Loucy (cell line): ENCODE results near the gene TMEM108.

ENCODE experiments used
- H2AFZ ChIP-seq: fragments of 200-600 bp; sonication (generic); 2 replicates; pipeline ENCODE4 v1.6.0; 2016; ENCODE audit warnings: antibody characterized with exemption, mild to moderate bottlenecking, low read length, moderate library complexity
- H3F3A ChIP-seq: fragments of 200-600 bp; 2 replicates; pipeline ENCODE4 v1.6.0; 2016; ENCODE audit warnings: antibody characterized with exemption, low read depth, mild to moderate bottlenecking
- H3K27me3 ChIP-seq: fragments of 200-600 bp; sonication (generic); 2 replicates; pipeline ENCODE4 v1.6.1; 2014; ENCODE audit warnings: low read length, mild to moderate bottlenecking; ENCODE audit not compliant: insufficient read depth, poor library complexity, severe bottlenecking
- H3K36me3 ChIP-seq: fragments of 200-600 bp; sonication (generic); 2 replicates; pipeline ENCODE4 v1.6.1; 2016; ENCODE audit warnings: low read length; ENCODE audit not compliant: insufficient read depth
- H3K4me1 ChIP-seq: fragments of 200-600 bp; sonication (generic); 2 replicates; pipeline ENCODE4 v1.5.1; 2014; ENCODE audit warnings: low read length, mild to moderate bottlenecking; ENCODE audit not compliant: insufficient read depth, poor library complexity, severe bottlenecking
- H3K4me2 ChIP-seq: fragments of 200-600 bp; sonication (generic); 2 replicates; pipeline ENCODE4 v1.6.0; 2014; ENCODE audit warnings: antibody characterized with exemption, low read length, low read depth, mild to moderate bottlenecking; ENCODE audit not compliant: poor library complexity, severe bottlenecking
- H3K4me3 ChIP-seq: fragments of 200-600 bp; sonication (generic); 2 replicates; pipeline ENCODE4 v1.5.1; 2014; ENCODE audit warnings: low read length, mild to moderate bottlenecking, mixed read lengths; ENCODE audit not compliant: poor library complexity, severe bottlenecking
- H3K79me2 ChIP-seq: fragments of 200-600 bp; sonication (generic); 2 replicates; pipeline ENCODE4 v1.6.1; 2014; ENCODE audit warnings: low read length; ENCODE audit not compliant: insufficient read depth
- H3K9ac ChIP-seq: fragments of 200-600 bp; sonication (generic); 2 replicates; pipeline ENCODE4 v1.6.0; 2014; ENCODE audit warnings: mild to moderate bottlenecking, low read depth, low read length, moderate library complexity; ENCODE audit not compliant: poor library complexity, severe bottlenecking
- H3K9me2 ChIP-seq: fragments of 200-600 bp; sonication (generic); replicated peaks from 2 replicates; pipeline ENCODE4 v1.6.1; 2016; ENCODE audit warnings: low read depth, low read length, mixed read lengths
- H3K9me3 ChIP-seq: fragments of 200-600 bp; sonication (generic); 2 replicates; pipeline ENCODE4 v1.6.1; 2014; ENCODE audit warnings: mild to moderate bottlenecking, antibody characterized with exemption, low read length, low read depth; ENCODE audit not compliant: insufficient read depth
- H4K20me1 ChIP-seq: fragments of 200-600 bp; sonication (generic); 2 replicates; pipeline ENCODE4 v1.6.0; 2014; ENCODE audit warnings: antibody characterized with exemption, low read length, mild to moderate bottlenecking; ENCODE audit not compliant: insufficient read depth, poor library complexity, severe bottlenecking
- EZH2phosphoT487 ChIP-seq: fragments of 200-600 bp; IDR thresholded peaks from 2 replicates; pipeline ENCODE4 v1.6.1; 2018; ENCODE audit warnings: antibody characterized with exemption, mild to moderate bottlenecking, moderate library complexity, borderline replicate concordance
- TF ChIP-seq, protein P1 (sequence below): fragments of 200-600 bp; sonication (generic); conservative IDR thresholded peaks from 2 replicates; pipeline ENCODE4 v1.5.1; 2014; ENCODE audit warnings: mild to moderate bottlenecking, antibody characterized with exemption, low read length

TMEM108 gene

DNA sequence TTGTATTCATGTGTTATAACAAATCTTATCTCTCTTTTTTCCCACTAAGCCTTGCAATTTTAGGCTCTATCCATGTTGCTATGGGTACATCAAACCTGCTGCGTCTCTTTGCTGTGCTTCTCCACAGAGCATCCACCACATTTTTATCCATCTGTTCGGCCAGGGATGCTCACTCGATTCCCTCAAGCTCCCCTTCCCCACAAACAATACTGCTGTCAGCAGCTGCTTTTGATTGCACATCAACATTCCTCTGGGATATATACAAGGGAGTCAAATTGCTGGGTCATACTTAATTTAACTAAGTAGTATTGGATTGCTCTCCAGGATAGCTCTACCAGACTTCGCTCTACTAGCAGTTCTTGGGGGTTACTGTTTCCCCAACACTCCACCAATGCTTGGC, 36.8 kb downstream of the TMEM108 start:
- Histone ChIP-seq H3K9ac (no peak overlapping the region), H3K4me3 (no peak overlapping the region), H3K4me1 (no peaks in the 10 kb centered on the region), H3K27me3 (no peaks in the 10 kb centered on the region), H3K4me2 (no peak overlapping the region), H3K9me3 (no peaks in the 10 kb centered on the region), H4K20me1 (no peaks in the 10 kb centered on the region), H3K79me2 (no peaks in the 10 kb centered on the region), H3K9me2 (no peaks in the 10 kb centered on the region), H3F3A (no peaks in the 10 kb centered on the region), H2AFZ (no peak overlapping the region), H3K36me3 (no peaks in the 10 kb centered on the region)
- TF ChIP-seq EZH2phosphoT487, result no peak
- TF ChIP-seq, protein P1, sequence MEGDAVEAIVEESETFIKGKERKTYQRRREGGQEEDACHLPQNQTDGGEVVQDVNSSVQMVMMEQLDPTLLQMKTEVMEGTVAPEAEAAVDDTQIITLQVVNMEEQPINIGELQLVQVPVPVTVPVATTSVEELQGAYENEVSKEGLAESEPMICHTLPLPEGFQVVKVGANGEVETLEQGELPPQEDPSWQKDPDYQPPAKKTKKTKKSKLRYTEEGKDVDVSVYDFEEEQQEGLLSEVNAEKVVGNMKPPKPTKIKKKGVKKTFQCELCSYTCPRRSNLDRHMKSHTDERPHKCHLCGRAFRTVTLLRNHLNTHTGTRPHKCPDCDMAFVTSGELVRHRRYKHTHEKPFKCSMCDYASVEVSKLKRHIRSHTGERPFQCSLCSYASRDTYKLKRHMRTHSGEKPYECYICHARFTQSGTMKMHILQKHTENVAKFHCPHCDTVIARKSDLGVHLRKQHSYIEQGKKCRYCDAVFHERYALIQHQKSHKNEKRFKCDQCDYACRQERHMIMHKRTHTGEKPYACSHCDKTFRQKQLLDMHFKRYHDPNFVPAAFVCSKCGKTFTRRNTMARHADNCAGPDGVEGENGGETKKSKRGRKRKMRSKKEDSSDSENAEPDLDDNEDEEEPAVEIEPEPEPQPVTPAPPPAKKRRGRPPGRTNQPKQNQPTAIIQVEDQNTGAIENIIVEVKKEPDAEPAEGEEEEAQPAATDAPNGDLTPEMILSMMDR, result no peak

DNA sequence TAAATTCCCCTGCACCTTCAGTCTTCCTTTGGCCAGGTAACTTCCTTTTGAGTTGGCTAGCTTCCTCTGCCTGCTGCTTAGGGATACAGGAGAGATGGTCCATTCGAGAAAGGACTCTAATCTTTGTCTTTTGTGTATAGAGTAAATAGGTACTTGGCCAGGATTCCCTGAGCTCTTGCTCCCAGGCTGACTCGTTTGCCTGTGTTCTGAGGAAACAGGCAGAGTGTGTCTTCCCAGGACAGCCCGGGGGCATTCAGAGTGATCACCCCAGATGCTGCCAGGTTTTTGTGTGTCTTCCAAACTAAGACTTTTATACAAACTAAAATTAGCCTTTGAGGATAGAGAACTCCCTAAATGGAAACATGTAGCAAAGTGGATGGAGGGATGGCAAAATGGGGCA, 39.5 kb downstream of the TMEM108 start:
- no peaks in the 10 kb centered on the region for H3K9me3 ChIP-seq
- H3K9ac ChIP-seq, result no peak overlapping the region
- TF ChIP-seq, protein P1, result no peak
- TF ChIP-seq EZH2phosphoT487, result no peak
- H3K9me2 ChIP-seq, result no peaks in the 10 kb centered on the region
- H3K4me3 ChIP-seq, result no peak overlapping the region
- no peak overlapping the region for H3K4me2 ChIP-seq
- no peaks in the 10 kb centered on the region for H3K4me1 ChIP-seq
- no peaks in the 10 kb centered on the region for H3K36me3 ChIP-seq
- H3F3A ChIP-seq, result no peaks in the 10 kb centered on the region
- no peaks in the 10 kb centered on the region for H3K79me2 ChIP-seq
- no peaks in the 10 kb centered on the region for H3K27me3 ChIP-seq
- H2AFZ ChIP-seq, result no peak overlapping the region
- H4K20me1 ChIP-seq, result no peaks in the 10 kb centered on the region

DNA sequence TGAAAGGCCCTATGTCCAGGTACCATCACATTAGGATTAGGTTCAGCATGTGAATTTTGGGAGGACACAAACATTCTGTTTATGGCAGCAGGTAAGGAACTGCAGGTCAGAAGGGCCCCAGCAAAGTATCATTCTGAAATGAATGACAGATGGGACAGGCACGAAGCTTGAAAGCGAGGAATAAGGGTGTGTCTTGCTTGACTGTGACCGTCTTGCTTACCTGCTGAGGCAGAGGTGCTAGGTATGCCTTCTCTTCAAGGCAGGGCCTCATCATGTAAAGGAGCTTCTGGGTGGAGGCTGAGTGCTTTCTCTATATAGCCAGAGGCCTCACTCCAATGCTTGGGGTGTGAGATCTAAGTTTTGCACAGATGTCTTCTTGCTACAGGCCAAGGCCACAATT, 41.4 kb downstream of the TMEM108 start:
- Histone ChIP-seq H3K9ac (no peak overlapping the region), H3K4me1 (no peaks in the 10 kb centered on the region), H3K9me3 (no peaks in the 10 kb centered on the region), H3K4me2 (no peak overlapping the region), H4K20me1 (no peaks in the 10 kb centered on the region), H3K9me2 (no peaks in the 10 kb centered on the region), H2AFZ (no peak overlapping the region), H3K36me3 (no peaks in the 10 kb centered on the region), H3K79me2 (no peaks in the 10 kb centered on the region), H3F3A (no peaks in the 10 kb centered on the region), H3K27me3 (no peaks in the 10 kb centered on the region), H3K4me3 (no peak overlapping the region)
- TF ChIP-seq EZH2phosphoT487, result no peak
- TF ChIP-seq, protein P1, result no peak
